Breast epithelium (tissue), 4 donors: ENCODE results near the gene SOD1. TPM values are rescaled to one million over a fixed set of nuclear protein-coding genes. Genes with fewer than 3 reads are reported as not detected.

Experiments used
- DNase-seq, 2 donors: peaks; one replicate each; pipeline ENCODE4 v3.0.0-alpha.2; 2019; ENCODE audit warnings: low spot score in 2 of 2
- H3K27ac ChIP-seq, 2 donors: fragments of 200-600 bp; sonication (generic) in 1 of 2; one replicate each; pipeline ENCODE4 v1.5.1; 2016 to 2019; ENCODE audit warnings: mild to moderate bottlenecking in 1 of 2
- H3K27me3 ChIP-seq, 2 donors: fragments of 200-600 bp; sonication (generic) in 1 of 2; one replicate each; pipeline versions ENCODE4 v1.5.1 to v1.6.0; 2017 to 2019; ENCODE audit warnings: control low read depth in 1 of 2, mild to moderate bottlenecking in 1 of 2
- H3K36me3 ChIP-seq: fragments of 200-600 bp; one replicate; pipeline ENCODE4 v1.5.1; 2019
- H3K4me1 ChIP-seq, 2 donors: fragments of 200-600 bp; sonication (generic); one replicate each; pipeline ENCODE4 v1.5.1; 2016 to 2019; ENCODE audit warnings: control low read depth in 1 of 2
- H3K4me3 ChIP-seq, 3 donors: fragments of 200-600 bp; sonication (generic); 1 replicate in 2 of 3; 2 replicates in 1 of 3; pipeline ENCODE4 v1.5.1; 2016 to 2019; ENCODE audit warnings: mild to moderate bottlenecking in 3 of 3, moderate library complexity in 2 of 3
- H3K9me3 ChIP-seq, 2 donors: fragments of 200-600 bp; sonication (generic) in 1 of 2; one replicate each; pipeline ENCODE4 v1.5.1; 2016 to 2019; ENCODE audit warnings: control low read depth in 1 of 2
- CTCF ChIP-seq, 3 donors: fragments of 450-650 bp; IDR thresholded peaks; one replicate each; pipeline ENCODE4 v1.5.1; 2016 to 2017; ENCODE audit warnings: antibody characterized with exemption in 3 of 3, mild to moderate bottlenecking in 3 of 3, moderate library complexity in 3 of 3
- POLR2A ChIP-seq: fragments of 450-650 bp; IDR thresholded peaks from one replicate; pipeline ENCODE4 v1.6.1; 2016; ENCODE audit warnings: antibody characterized with exemption, mild to moderate bottlenecking, moderate library complexity
- POLR2AphosphoS5 ChIP-seq, 3 donors: sonication (generic); formaldehyde crosslinking; IDR thresholded peaks; one replicate each; pipeline ENCODE4 v1.6.1; 2017; ENCODE audit warnings: antibody characterized with exemption in 3 of 3
- intact Hi-C: fragments of 100-400 bp; cut with DNase I; formaldehyde crosslinking; loops from one replicate; pipeline ENCODE4 v1.15.1; 2023; ENCODE audit warnings: low total_unique reads
- total RNA-seq, 3 donors: library from RNA; depleted of rRNA; stranded (reverse); fragments of >200 nt; gene quantifications; one replicate each; pipeline ENCODE4 v1.1.0, GENCODE V29; 2016

The SOD1 gene
- total RNA-seq, 3 donors from 2014 or later: 214 to 314 (median 218) TPM

GRCh38 chr21:31667639-31668038, 8.1 kb downstream of the SOD1 start:
- H3K27ac ChIP-seq: no peak overlapping the region

GRCh38 chr21:31668651-31669491, 9.4 kb downstream of the SOD1 start:
- Histone ChIP-seq H3K4me3 (no peak overlapping the region), H3K27ac (no peak overlapping the region), H3K36me3 (no peaks in the 10 kb centered on the region), H3K9me3 (no peaks in the 10 kb centered on the region), H3K4me1 (no peaks in the 10 kb centered on the region), H3K27me3 (no peaks in the 10 kb centered on the region)
- DNase-seq: no peak
- TF ChIP-seq CTCF (IDR thresholded peaks at IDR 0.05) (no peak), POLR2AphosphoS5 (IDR thresholded peaks at IDR 0.05) (no peak), POLR2A (no peak)
- intact Hi-C loops: no loop called here

More at GRCh38 chr21:31667639-31668038, 8.1 kb downstream of the SOD1 start:
- Histone ChIP-seq H3K4me3 (no peak overlapping the region), H3K9me3 (no peaks in the 10 kb centered on the region), H3K27me3 (no peaks in the 10 kb centered on the region), H3K36me3 (no peaks in the 10 kb centered on the region), H3K4me1 (no peaks in the 10 kb centered on the region)
- TF ChIP-seq POLR2AphosphoS5 (IDR thresholded peaks at IDR 0.05) (no peak), POLR2A (no peak), CTCF (IDR thresholded peaks at IDR 0.05) (no peak)
- intact Hi-C loops: no loop called here
- no peak for DNase-seq

GRCh38 chr21:31670070-31670469, 10.6 kb downstream of the SOD1 start:
- TF ChIP-seq CTCF (IDR thresholded peaks at IDR 0.05) (no peak), POLR2AphosphoS5 (IDR thresholded peaks at IDR 0.05) (no peak), POLR2A (no peak)
- no peak overlapping the region for H3K4me3 ChIP-seq
- DNase-seq: no peak
- no peaks in the 10 kb centered on the region for H3K4me1 ChIP-seq
- no peaks in the 10 kb centered on the region for H3K27me3 ChIP-seq
- intact Hi-C loops: no loop called here
- no peak overlapping the region for H3K27ac ChIP-seq
- no peaks in the 10 kb centered on the region for H3K9me3 ChIP-seq
- no peaks in the 10 kb centered on the region for H3K36me3 ChIP-seq

GRCh38 chr21:31671146-31671716, 11.7 kb downstream of the SOD1 start:
- no peaks in the 10 kb centered on the region for H3K4me1 ChIP-seq
- H3K36me3 ChIP-seq: no peaks in the 10 kb centered on the region
- no peak overlapping the region for H3K4me3 ChIP-seq
- no peak overlapping the region for H3K27ac ChIP-seq
- TF ChIP-seq POLR2A: no peak
- TF ChIP-seq POLR2AphosphoS5 (IDR thresholded peaks at IDR 0.05): no peak
- TF ChIP-seq CTCF (IDR thresholded peaks at IDR 0.05): no peak
- no peaks in the 10 kb centered on the region for H3K27me3 ChIP-seq
- no peak for DNase-seq
- intact Hi-C loops: no loop called here
- no peaks in the 10 kb centered on the region for H3K9me3 ChIP-seq

GRCh38 chr21:31671931-31672330, 12.4 kb downstream of the SOD1 start:
- Histone ChIP-seq H3K9me3 (no peaks in the 10 kb centered on the region), H3K4me1 (no peaks in the 10 kb centered on the region), H3K4me3 (no peak overlapping the region), H3K27ac (no peak overlapping the region), H3K27me3 (no peaks in the 10 kb centered on the region), H3K36me3 (no peaks in the 10 kb centered on the region)
- intact Hi-C loops: no loop called here
- no peak for DNase-seq
- TF ChIP-seq POLR2AphosphoS5 (IDR thresholded peaks at IDR 0.05) (no peak), POLR2A (no peak)
